Psoas muscle (tissue), 8 donors: ENCODE measurements around the gene MBNL2. TPM values are rescaled to one million over a fixed set of nuclear protein-coding genes. Genes with fewer than 3 reads are reported as not detected.

Experiments
- ATAC-seq, 4 donors: fragments of 200-7000 bp; cut with Tn5 transposase; one replicate each; pipeline ENCODE4 v1.9.1; 2020; ENCODE audit warnings: moderate library complexity in 3 of 4, mild to moderate bottlenecking in 2 of 4
- DNase-seq, 2 donors: peaks; one replicate each; pipeline ENCODE4 v3.0.0-alpha.2; 2020
- H3K27ac ChIP-seq: fragments of 200-600 bp; one replicate; pipeline ENCODE4 v1.8.0; 2022
- H3K27me3 ChIP-seq, 3 donors: fragments of 200-600 bp in 1 of 3; one replicate each; pipeline versions ENCODE4 v1.6.1 to v1.8.0; 2013 to 2022; ENCODE audit warnings: low read length in 2 of 3, mild to moderate bottlenecking in 2 of 3, moderate library complexity in 1 of 3; ENCODE audit not compliant: insufficient read depth in 3 of 3
- H3K36me3 ChIP-seq, 2 donors: fragments of 200-600 bp in 1 of 2; one replicate each; pipeline versions ENCODE4 v1.6.1 to v1.8.0; 2013 to 2022; ENCODE audit warnings: low read depth in 1 of 2, mild to moderate bottlenecking in 1 of 2, moderate library complexity in 1 of 2; ENCODE audit not compliant: insufficient read depth in 1 of 2
- H3K4me1 ChIP-seq: fragments of 200-600 bp; one replicate; pipeline ENCODE4 v1.8.0; 2022
- H3K4me3 ChIP-seq: fragments of 200-600 bp; one replicate; pipeline ENCODE4 v1.8.0; 2022; ENCODE audit warnings: mild to moderate bottlenecking
- H3K9me3 ChIP-seq: fragments of 200-600 bp; one replicate; pipeline ENCODE4 v1.8.0; 2022
- WGBS, 3 donors: extraction: QIAGEN DNeasy Blood & Tissue Kit; methylation state at CpG; one replicate each; pipeline versions ENCODE4 v1.1.6 to v1.1.7; 2013; 5-methylcytosine and 5-hydroxymethylcytosine counted together
- intact Hi-C, 2 donors: fragments of 100-400 bp; cut with DNase I; formaldehyde crosslinking; loops; one replicate each; pipeline versions ENCODE4 v1.11.0 to v1.14.2; 2022
- polyA plus RNA-seq, 3 donors: library from polyadenylated mRNA; stranded (reverse); fragments of 200-250 nt; gene quantifications; one replicate each; pipeline ENCODE4 v1.2.3, GENCODE V29; 2013
- total RNA-seq, 4 donors: library from RNA; stranded (reverse); fragmentation: NEBNext Ultra II Directional in 2 of 4; extraction: Animal tissue kit (Norgen Biotek cat#: 25700) in 2 of 4; gene quantifications; one replicate each; pipeline versions ENCODE4 v1.2.1 to v1.2.4, GENCODE V29; 2021 to 2023
- TF ChIP-seq, protein P1 (sequence below): fragments of 200-600 bp; IDR thresholded peaks from one replicate; pipeline ENCODE4 v1.8.0; 2022; ENCODE audit warnings: antibody characterized with exemption
- donor health status: healthy with polysubstance abuse.
- donor health status: DM: no; HTN: no; CAD: no; lungs with moderate emphysema.
- donor health status: Bipolar disorder and iron deficiency.
- donor health status: healthy.
- donor health status: DM: yes; HTN: yes; CAD: no.
- donor health status: DM: no; HTN: no; CAD: no.
- donor health status: DM: no; HTN: no; CAD: no.
- donor health status: DM: yes; HTN: yes; CAD: no.

The MBNL2 gene
- total and polyA plus RNA-seq, 7 donors, result 13.3 to 93.1 (median 61.9) TPM

DNA sequence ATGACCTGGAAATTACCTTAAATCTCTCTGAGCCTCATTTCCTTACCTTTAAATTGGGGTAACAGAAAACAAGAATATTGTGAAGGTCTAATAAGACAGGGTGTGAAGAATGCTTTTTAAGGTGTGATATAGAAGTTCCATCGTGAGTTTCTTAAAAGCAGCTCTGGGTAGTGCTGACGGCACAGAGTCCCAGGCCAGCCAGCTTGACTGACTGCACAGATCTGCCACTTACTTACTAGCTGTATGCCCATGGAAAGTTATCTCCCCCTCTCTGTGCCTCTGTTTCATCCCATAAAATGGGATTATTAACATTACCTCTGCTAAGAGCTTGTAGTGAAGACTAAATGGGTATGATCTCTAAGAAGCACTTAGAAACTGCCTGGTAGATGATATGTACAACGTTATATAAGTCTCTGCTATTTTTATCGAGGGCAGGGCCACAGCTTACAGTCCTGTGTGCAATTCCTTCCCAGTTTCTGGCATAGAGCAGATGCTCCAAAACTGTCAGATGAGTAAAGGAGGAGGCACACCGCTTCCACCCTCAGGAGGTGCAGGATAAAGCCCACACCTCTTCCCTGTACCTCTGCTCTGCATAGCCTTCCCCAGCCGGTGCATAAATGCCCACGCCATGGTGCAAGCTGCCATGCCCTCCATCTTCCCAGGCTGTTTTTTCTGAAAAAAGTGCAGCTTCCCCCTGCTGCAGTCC, 99.6 kb downstream of the MBNL2 start:
- 36 to 57% (median 37%) methylated on average over 7 of the region's 7 CpGs for WGBS, 3 donors

DNA sequence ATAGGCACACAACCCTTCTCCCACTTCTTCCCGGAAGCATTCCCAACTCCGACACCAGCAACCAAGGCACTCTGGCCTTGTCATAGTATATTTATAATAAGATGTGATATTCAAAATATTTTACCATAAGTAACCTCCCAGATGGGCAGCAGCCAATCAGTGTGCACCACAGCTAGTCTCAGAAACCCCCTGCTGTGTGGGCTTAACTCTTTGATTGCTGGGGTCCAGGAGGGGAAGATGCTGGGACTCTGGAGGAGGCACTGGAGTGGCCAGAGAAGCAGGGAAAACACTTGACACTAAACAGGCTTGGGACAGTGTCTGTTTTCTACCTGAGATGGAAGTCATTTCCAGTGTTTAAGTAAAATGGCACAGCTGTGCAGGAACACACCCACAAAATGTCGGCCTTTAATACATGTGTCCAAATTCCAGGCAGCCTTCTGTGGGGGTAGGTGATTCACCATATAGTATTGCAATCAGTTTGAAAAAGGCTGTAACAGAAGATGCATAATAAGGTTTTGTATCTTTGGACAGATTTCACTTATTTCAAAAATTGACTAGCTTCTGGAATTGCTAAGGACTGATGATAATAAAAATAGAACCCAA, 100.7 kb downstream of the MBNL2 start:
- ATAC-seq (no peak), DNase-seq (no peak)
- Histone ChIP-seq H3K36me3 (no peaks in the 10 kb centered on the region), H3K4me1 (peaks cover 74% of the 10 kb centered on the region), H3K4me3 (no peak overlapping the region), H3K27ac (no peak overlapping the region), H3K27me3 (no peaks in the 10 kb centered on the region), H3K9me3 (no peaks in the 10 kb centered on the region)
- TF ChIP-seq, protein P1, sequence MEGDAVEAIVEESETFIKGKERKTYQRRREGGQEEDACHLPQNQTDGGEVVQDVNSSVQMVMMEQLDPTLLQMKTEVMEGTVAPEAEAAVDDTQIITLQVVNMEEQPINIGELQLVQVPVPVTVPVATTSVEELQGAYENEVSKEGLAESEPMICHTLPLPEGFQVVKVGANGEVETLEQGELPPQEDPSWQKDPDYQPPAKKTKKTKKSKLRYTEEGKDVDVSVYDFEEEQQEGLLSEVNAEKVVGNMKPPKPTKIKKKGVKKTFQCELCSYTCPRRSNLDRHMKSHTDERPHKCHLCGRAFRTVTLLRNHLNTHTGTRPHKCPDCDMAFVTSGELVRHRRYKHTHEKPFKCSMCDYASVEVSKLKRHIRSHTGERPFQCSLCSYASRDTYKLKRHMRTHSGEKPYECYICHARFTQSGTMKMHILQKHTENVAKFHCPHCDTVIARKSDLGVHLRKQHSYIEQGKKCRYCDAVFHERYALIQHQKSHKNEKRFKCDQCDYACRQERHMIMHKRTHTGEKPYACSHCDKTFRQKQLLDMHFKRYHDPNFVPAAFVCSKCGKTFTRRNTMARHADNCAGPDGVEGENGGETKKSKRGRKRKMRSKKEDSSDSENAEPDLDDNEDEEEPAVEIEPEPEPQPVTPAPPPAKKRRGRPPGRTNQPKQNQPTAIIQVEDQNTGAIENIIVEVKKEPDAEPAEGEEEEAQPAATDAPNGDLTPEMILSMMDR, result no peak
- WGBS, 3 donors, result 86 to 91% (median 87%) methylated on average over 3 of the region's 3 CpGs
- intact Hi-C loops, result no loop called here

More for the DNA sequence above, 99.6 kb downstream of the MBNL2 start:
- H3K9me3 ChIP-seq, result no peaks in the 10 kb centered on the region
- H3K36me3 ChIP-seq, result no peaks in the 10 kb centered on the region
- peak; percentile 66 to 88 (median 79) for ATAC-seq
- DNase-seq, result peak in 1 of 2 donors; percentile 48
- peak overlapping the region; percentile 81 for H3K27ac ChIP-seq
- H3K4me1 ChIP-seq, result peaks cover 73% of the 10 kb centered on the region
- no peaks in the 10 kb centered on the region for H3K27me3 ChIP-seq
- H3K4me3 ChIP-seq, result peak overlapping the region; percentile 3
- TF ChIP-seq, protein P1, result no peak
- intact Hi-C loops, result no loop called here

DNA sequence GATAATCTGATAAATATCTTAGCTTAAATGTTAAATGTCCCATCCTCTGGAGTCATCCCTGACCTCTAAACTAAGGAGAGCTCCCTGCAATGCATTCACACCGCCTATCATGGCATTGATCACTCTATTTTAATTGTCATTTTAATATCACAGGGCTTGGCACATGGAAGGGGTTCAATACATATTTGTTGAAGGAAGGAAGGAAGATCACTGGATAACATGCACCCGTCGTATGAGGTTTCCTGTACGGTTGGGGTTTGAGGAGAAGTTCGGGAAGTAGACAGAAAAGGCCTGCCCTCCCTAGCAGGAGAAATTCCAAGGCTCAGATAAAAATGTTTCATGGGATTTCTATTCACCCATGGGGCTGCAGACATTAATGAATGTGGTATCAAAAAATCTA, 102.0 kb downstream of the MBNL2 start:
- Histone ChIP-seq H3K27me3 (no peaks in the 10 kb centered on the region), H3K4me1 (peaks cover 73% of the 10 kb centered on the region), H3K27ac (no peak overlapping the region), H3K4me3 (no peak overlapping the region), H3K9me3 (no peaks in the 10 kb centered on the region), H3K36me3 (no peaks in the 10 kb centered on the region)
- ATAC-seq (no peak), DNase-seq (no peak)
- WGBS, 3 donors, result 85 to 88% (median 87%) methylated on average over 5 of the region's 5 CpGs
- TF ChIP-seq, protein P1, result no peak
- intact Hi-C loops, result no loop called here

DNA sequence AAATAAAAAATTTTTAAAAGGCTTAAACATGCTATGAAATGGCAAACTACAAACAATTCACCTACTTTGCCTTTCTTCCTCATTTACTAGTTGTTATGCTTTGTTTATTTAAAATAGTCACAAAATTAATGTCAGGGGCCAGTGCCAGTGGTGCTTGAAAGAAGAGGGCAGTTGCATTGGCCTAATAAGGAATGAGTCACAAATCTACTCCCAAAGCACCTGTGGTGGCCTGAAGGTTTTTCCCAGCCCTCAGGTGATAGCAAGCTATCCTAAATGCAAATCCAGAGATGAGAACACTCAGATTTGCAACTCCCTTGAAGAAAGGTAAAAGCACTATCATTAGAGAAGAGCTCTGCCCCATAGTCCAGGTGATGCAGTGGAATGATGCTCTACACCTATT, 103.6 kb downstream of the MBNL2 start:
- no peak overlapping the region for H3K4me3 ChIP-seq
- H3K27me3 ChIP-seq, result no peaks in the 10 kb centered on the region
- TF ChIP-seq, protein P1, result no peak
- no peak overlapping the region for H3K27ac ChIP-seq
- ATAC-seq (no peak), DNase-seq (no peak)
- no peaks in the 10 kb centered on the region for H3K36me3 ChIP-seq
- no peaks in the 10 kb centered on the region for H3K9me3 ChIP-seq
- intact Hi-C loops, result no loop called here
- peaks cover 69% of the 10 kb centered on the region for H3K4me1 ChIP-seq
